Measurements from ENCODE around the gene SGF29.
"Not testable (repeated sequence)": the region's sequence is repeated elsewhere in the genome, so short reads cannot be mapped to it uniquely, and the experiment has no call there.

SGF29 gene

GRCh38 chr16:28623172-28623711 lies 69.5 kb downstream of the SGF29 start:
- Histone ChIP-seq H3K4me2 (ENCODE audit: low read length) (peak overlapping the region; percentile 46), H3K27me3 (ENCODE audit: low read depth, low read length) (no peaks in the 10 kb centered on the region), H3K9ac (ENCODE audit: low read length) (peak overlapping the region; percentile 43; the same call in 1 of the 2 replicates), H3K36me3 (replicated peaks; ENCODE audit: low read depth, low read length) (no peaks in the 10 kb centered on the region), H3K79me2 (ENCODE audit: low read length) (no peaks in the 10 kb centered on the region), H4K20me1 (ENCODE audit: insufficient read depth, low read length) (no peaks in the 10 kb centered on the region), H2AFZ (ENCODE audit: low read depth, low read length) (no peak overlapping the region), H3K4me1 (ENCODE audit: low read length) (no peaks in the 10 kb centered on the region), H3K4me3 (ENCODE audit: low read length) (peak overlapping the region; percentile 76), H3K27ac (ENCODE audit: low read length) (no peak overlapping the region), H3K9me3 (ENCODE audit: insufficient read depth, low read length) (no peaks in the 10 kb centered on the region)
- TF ChIP-seq, protein P1, sequence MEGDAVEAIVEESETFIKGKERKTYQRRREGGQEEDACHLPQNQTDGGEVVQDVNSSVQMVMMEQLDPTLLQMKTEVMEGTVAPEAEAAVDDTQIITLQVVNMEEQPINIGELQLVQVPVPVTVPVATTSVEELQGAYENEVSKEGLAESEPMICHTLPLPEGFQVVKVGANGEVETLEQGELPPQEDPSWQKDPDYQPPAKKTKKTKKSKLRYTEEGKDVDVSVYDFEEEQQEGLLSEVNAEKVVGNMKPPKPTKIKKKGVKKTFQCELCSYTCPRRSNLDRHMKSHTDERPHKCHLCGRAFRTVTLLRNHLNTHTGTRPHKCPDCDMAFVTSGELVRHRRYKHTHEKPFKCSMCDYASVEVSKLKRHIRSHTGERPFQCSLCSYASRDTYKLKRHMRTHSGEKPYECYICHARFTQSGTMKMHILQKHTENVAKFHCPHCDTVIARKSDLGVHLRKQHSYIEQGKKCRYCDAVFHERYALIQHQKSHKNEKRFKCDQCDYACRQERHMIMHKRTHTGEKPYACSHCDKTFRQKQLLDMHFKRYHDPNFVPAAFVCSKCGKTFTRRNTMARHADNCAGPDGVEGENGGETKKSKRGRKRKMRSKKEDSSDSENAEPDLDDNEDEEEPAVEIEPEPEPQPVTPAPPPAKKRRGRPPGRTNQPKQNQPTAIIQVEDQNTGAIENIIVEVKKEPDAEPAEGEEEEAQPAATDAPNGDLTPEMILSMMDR (IDR thresholded peaks at IDR 0.05; ENCODE audit: low read depth, low read length): no peak
- no peak for TF ChIP-seq EZH2phosphoT487 (IDR thresholded peaks at IDR 0.05; ENCODE audit: low read depth)

- not testable (repeated sequence) for H3K4me2 ChIP-seq (ENCODE audit: low read length); H4K20me1 ChIP-seq (ENCODE audit: insufficient read depth, low read length); H3K9me3 ChIP-seq (ENCODE audit: insufficient read depth, low read length); H3K36me3 ChIP-seq (replicated peaks; ENCODE audit: low read depth, low read length); H3K9ac ChIP-seq (ENCODE audit: low read length); H3K27ac ChIP-seq (ENCODE audit: low read length); H3K4me1 ChIP-seq (ENCODE audit: low read length); H3K27me3 ChIP-seq (ENCODE audit: low read depth, low read length); H3K4me3 ChIP-seq (ENCODE audit: low read length); H3K79me2 ChIP-seq (ENCODE audit: low read length); H2AFZ ChIP-seq (ENCODE audit: low read depth, low read length)
Observed at GRCh38 chr16:28630905-28631304, 77.2 kb downstream of the SGF29 start.

DNA sequence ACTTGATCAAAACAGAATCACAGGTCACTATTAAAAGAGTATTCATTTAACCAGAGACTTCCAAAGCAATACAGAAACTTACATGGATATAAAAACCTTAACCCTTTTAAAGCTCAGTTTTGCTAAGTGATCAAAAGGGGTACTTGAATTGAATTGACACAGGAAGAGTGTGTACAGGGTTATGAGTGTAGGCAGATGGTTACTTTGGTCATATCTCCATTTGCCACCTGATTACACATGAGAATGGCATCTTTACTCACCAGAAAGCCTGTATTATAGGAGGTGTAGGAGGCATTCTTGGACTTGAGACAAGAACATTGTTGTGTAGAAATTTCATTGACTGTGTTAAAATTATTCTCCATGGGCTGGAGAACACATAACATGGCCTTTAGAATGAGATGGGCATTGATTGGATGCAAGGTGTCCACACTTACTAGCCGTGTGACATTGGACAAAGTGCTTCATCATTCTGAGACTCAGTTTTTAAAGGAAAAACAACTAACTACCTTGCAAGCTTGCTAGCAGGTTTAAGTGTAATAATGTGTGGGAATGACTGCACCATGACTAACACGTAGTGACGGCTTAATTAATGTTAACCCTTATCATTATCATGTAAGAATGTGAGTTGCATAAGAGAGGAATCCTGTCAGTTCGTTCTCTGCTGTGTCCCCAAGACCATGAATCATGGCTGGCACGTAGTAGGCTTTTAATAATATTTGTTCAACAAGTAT lies 82.5 kb downstream of the SGF29 start:
- not testable (repeated sequence) for H3K4me3 ChIP-seq (ENCODE audit: low read length); H3K9me3 ChIP-seq (ENCODE audit: insufficient read depth, low read length); H3K79me2 ChIP-seq (ENCODE audit: low read length); H2AFZ ChIP-seq (ENCODE audit: low read depth, low read length); H3K36me3 ChIP-seq (replicated peaks; ENCODE audit: low read depth, low read length); H3K27me3 ChIP-seq (ENCODE audit: low read depth, low read length); H3K4me2 ChIP-seq (ENCODE audit: low read length); H4K20me1 ChIP-seq (ENCODE audit: insufficient read depth, low read length); H3K27ac ChIP-seq (ENCODE audit: low read length); H3K9ac ChIP-seq (ENCODE audit: low read length)
- H3K4me1 ChIP-seq (ENCODE audit: low read length): peaks cover 15% of the 10 kb centered on the region

DNA sequence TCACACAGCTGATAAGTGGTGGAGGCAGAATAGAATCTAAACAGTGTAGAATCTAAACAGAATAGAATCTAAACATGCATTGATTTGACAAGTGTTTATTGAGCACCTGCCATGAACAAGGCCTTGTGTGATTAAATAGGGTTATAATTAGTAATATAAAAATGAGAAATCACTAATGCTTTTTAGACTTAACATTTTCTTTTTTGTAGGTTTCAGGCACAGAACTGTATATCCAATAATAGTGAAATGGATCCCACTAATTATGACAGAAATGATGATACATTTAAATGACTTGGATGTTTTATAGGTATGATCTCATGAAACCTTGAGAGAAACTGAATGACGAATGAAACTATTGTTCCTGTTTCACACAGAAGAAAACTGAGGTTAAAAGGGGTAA lies 84.0 kb downstream of the SGF29 start, which contains the start of gene NPIPB8:
Gene NPIPB8, plus strand, starts transcription at position 301 of the 400 bp plus-strand sequence. CDS start 296 bp downstream, outside the sequence.
- Histone ChIP-seq H3K4me2 (ENCODE audit: low read length) (peak within 1 kb of the TSS; percentile 61), H3K4me1 (ENCODE audit: low read length) (peaks cover 15% of the 10 kb centered on the region), H3K4me3 (ENCODE audit: low read length) (peak within 1 kb of the TSS; percentile 37; the same call in 1 of the 2 replicates)
- H3K27ac ChIP-seq (ENCODE audit: low read length); H2AFZ ChIP-seq (ENCODE audit: low read depth, low read length); H3K9ac ChIP-seq (ENCODE audit: low read length); H3K36me3 ChIP-seq (replicated peaks; ENCODE audit: low read depth, low read length); H3K27me3 ChIP-seq (ENCODE audit: low read depth, low read length); H3K79me2 ChIP-seq (ENCODE audit: low read length); H4K20me1 ChIP-seq (ENCODE audit: insufficient read depth, low read length); H3K9me3 ChIP-seq (ENCODE audit: insufficient read depth, low read length): not testable (repeated sequence)

- H4K20me1 ChIP-seq (ENCODE audit: insufficient read depth, low read length): not testable (repeated sequence)
Observed at GRCh38 chr16:28638359-28638758, 84.6 kb downstream of the SGF29 start.

DNA sequence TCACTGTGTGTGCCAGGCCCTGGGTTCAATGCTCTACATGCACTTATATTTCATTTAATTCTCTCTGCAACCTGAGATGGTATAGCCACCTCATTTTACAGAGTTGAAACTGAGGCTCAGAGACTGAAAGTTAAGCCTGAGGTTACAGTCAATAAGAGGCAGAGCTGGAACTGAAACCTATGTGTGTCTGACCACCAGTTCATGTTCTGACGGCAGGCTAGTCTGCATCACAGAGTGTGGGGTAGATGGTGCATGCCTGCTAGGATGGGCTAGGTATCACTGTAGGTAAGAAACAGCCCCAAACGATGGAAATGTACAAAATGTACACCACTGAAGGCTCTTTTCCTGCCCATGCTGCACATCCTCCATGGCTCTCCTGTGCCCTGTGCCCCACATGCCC lies 86.2 kb downstream of the SGF29 start:
- H2AFZ ChIP-seq (ENCODE audit: low read depth, low read length); H3K9me3 ChIP-seq (ENCODE audit: insufficient read depth, low read length); H3K27ac ChIP-seq (ENCODE audit: low read length); H3K9ac ChIP-seq (ENCODE audit: low read length); H4K20me1 ChIP-seq (ENCODE audit: insufficient read depth, low read length); H3K27me3 ChIP-seq (ENCODE audit: low read depth, low read length); H3K79me2 ChIP-seq (ENCODE audit: low read length); H3K36me3 ChIP-seq (replicated peaks; ENCODE audit: low read depth, low read length): not testable (repeated sequence)
- Histone ChIP-seq H3K4me1 (ENCODE audit: low read length) (peaks cover 15% of the 10 kb centered on the region), H3K4me2 (ENCODE audit: low read length) (peak overlapping the region; percentile 56), H3K4me3 (ENCODE audit: low read length) (peak overlapping the region; percentile 34; the same call in 1 of the 2 replicates)

More at GRCh38 chr16:28638359-28638758, 84.6 kb downstream of the SGF29 start:
- not testable (repeated sequence) for H3K9me3 ChIP-seq (ENCODE audit: insufficient read depth, low read length); H2AFZ ChIP-seq (ENCODE audit: low read depth, low read length); H3K27ac ChIP-seq (ENCODE audit: low read length); H3K36me3 ChIP-seq (replicated peaks; ENCODE audit: low read depth, low read length); H3K27me3 ChIP-seq (ENCODE audit: low read depth, low read length); H3K9ac ChIP-seq (ENCODE audit: low read length); H3K79me2 ChIP-seq (ENCODE audit: low read length)
- peaks cover 15% of the 10 kb centered on the region for H3K4me1 ChIP-seq (ENCODE audit: low read length)
- peak overlapping the region; percentile 61 for H3K4me2 ChIP-seq (ENCODE audit: low read length)
- H3K4me3 ChIP-seq (ENCODE audit: low read length): peak overlapping the region; percentile 37; the same call in 1 of the 2 replicates

Measured in OCI-LY3 (cell line).